ENCODE data around the gene SUZ12.
"Not testable (repeated sequence)": the region's sequence is repeated elsewhere in the genome, so short reads cannot be mapped to it uniquely, and the experiment has no call there.

Gene SUZ12

GRCh38 chr17:31964131-31964530 is 27.3 kb downstream of the SUZ12 start:
- DNase-seq: not testable (repeated sequence)

GRCh38 chr17:31967648-31968047 is 30.8 kb downstream of the SUZ12 start:
- no peak for DNase-seq

GRCh38 chr17:31970416-31970815 is 33.6 kb downstream of the SUZ12 start:
- DNase-seq: not testable (repeated sequence)

- DNase-seq: not testable (repeated sequence)
Observed at GRCh38 chr17:31974269-31975071, 37.7 kb downstream of the SUZ12 start.

GRCh38 chr17:31975391-31975790 is 38.6 kb downstream of the SUZ12 start:
- DNase-seq: not testable (repeated sequence)

- not testable (repeated sequence) for DNase-seq
Observed at GRCh38 chr17:31991821-31992220, 55.0 kb downstream of the SUZ12 start.

GRCh38 chr17:31997005-31997404 is 60.2 kb downstream of the SUZ12 start:
- DNase-seq: no peak

- no peak for DNase-seq
Observed at GRCh38 chr17:32006957-32007462, 70.2 kb downstream of the SUZ12 start, which contains the start of gene LRRC37B. Gene LRRC37B, plus strand, starts transcription at chr17:32007383. Its CDS starts 14,010 bp downstream, at chr17:32021393.

- DNase-seq: no peak
Observed at GRCh38 chr17:32007463-32008298, 70.9 kb downstream of the SUZ12 start.

GRCh38 chr17:32009262-32009542 is 72.4 kb downstream of the SUZ12 start:
- no peak for DNase-seq

GRCh38 chr17:32010114-32010513 is 73.3 kb downstream of the SUZ12 start:
- no peak for DNase-seq

GRCh38 chr17:32015245-32016013 is 78.6 kb downstream of the SUZ12 start:
- DNase-seq: peak; percentile 82

- no peak for DNase-seq
Observed at GRCh38 chr17:32016231-32016630, 79.4 kb downstream of the SUZ12 start.

- DNase-seq: no peak
Observed at GRCh38 chr17:32019228-32019627, 82.4 kb downstream of the SUZ12 start.

GRCh38 chr17:32020943-32021614 is 84.3 kb downstream of the SUZ12 start:
- no peak for DNase-seq

- no peak for DNase-seq
Observed at GRCh38 chr17:32021615-32021955, 84.8 kb downstream of the SUZ12 start.

GRCh38 chr17:32022554-32022953 is 85.7 kb downstream of the SUZ12 start:
- not testable (repeated sequence) for DNase-seq

- DNase-seq: not testable (repeated sequence)
Observed at GRCh38 chr17:32027271-32027670, 90.5 kb downstream of the SUZ12 start.

GRCh38 chr17:32033223-32033622 is 96.4 kb downstream of the SUZ12 start:
- no peak for DNase-seq

- not testable (repeated sequence) for DNase-seq
Observed at GRCh38 chr17:32033812-32034211, 97.0 kb downstream of the SUZ12 start.

GRCh38 chr17:32040246-32040645 is 103.4 kb downstream of the SUZ12 start:
- DNase-seq: not testable (repeated sequence)

GRCh38 chr17:32041306-32041875 is 104.6 kb downstream of the SUZ12 start:
- DNase-seq: not testable (repeated sequence)
